HepG2 (cell line): ENCODE data around the gene ARPC1A. TPM values are rescaled to one million over a fixed set of nuclear protein-coding genes. Genes with fewer than 3 reads are reported as not detected.

Experiments used
- CENPX ChIP-seq: sonication (generic); formaldehyde crosslinking; IDR thresholded peaks from 2 replicates; pipeline ENCODE4 v1.9.0; 2021; ENCODE audit warnings: mild to moderate bottlenecking, missing genetic modification reagents, moderate library complexity
- POGZ ChIP-seq: sonication (generic); formaldehyde crosslinking; IDR thresholded peaks from 2 replicates; pipeline ENCODE4 v1.4.0; 2020; ENCODE audit warnings: mild to moderate bottlenecking, missing genetic modification reagents
- SNRNP70 ChIP-seq: fragments of 200-400 bp; formaldehyde crosslinking; IDR thresholded peaks from 2 replicates; pipeline ENCODE4 v1.6.1; 2017; ENCODE audit warnings: mild to moderate bottlenecking, low read depth, low read length, moderate library complexity
- TCF7L2 ChIP-seq: IDR thresholded peaks from 2 replicates; pipeline ENCODE4 v1.6.1; 2011; ENCODE audit warnings: mild to moderate bottlenecking, low read depth, low read length, moderate library complexity
- ZNF17 ChIP-seq: sonication (generic); formaldehyde crosslinking; IDR thresholded peaks from 2 replicates; pipeline ENCODE4 v1.5.0; 2020; ENCODE audit warnings: mild to moderate bottlenecking, missing genetic modification reagents
- ZNF546 ChIP-seq: sonication (generic); formaldehyde crosslinking; conservative IDR thresholded peaks from 2 replicates; pipeline ENCODE4 v1.8.1; 2023; ENCODE audit warnings: mild to moderate bottlenecking, missing genetic modification reagents
- ZNF563 ChIP-seq: sonication (generic); formaldehyde crosslinking; IDR thresholded peaks from 2 replicates; pipeline ENCODE4 v1.8.0; 2022; ENCODE audit warnings: mild to moderate bottlenecking, moderate library complexity, missing genetic modification reagents
- ZNF850 ChIP-seq: sonication (generic); formaldehyde crosslinking; conservative IDR thresholded peaks from 2 replicates; pipeline ENCODE4 v1.9.0; 2021; ENCODE audit warnings: mild to moderate bottlenecking, missing genetic modification reagents
- polyA plus RNA-seq, 8 experiments: library from polyadenylated mRNA; depleted of rRNA in 3 of 8; stranded (reverse) in 7 of 8; unstranded in 1 of 8; fragments of >200 nt; fragmentation: Illumina TruSeq in 4 of 8; extraction: Trizol in 4 of 8; gene quantifications; 2 replicates each; pipeline versions ENCODE4 v1.2.1 to v1.2.3, GENCODE V29; 2011 to 2016; ENCODE audit warnings: low read depth in 4 of 8, missing spikeins in 1 of 8, mixed read lengths in 1 of 8; ENCODE audit not compliant: insufficient read depth in 1 of 8
- total RNA-seq, 5 experiments: library from RNA; depleted of rRNA; stranded (reverse); fragments of >200 nt; fragmentation: Illumina TruSeq; extraction: Trizol; gene quantifications; 2 replicates each; pipeline ENCODE4 v1.2.3, GENCODE V29; 2016; ENCODE audit warnings: low read depth in 1 of 5
- TF ChIP-seq, protein P1 (sequence below): sonication (generic); formaldehyde crosslinking; IDR thresholded peaks from 2 replicates; pipeline ENCODE4 v1.4.0; 2020; ENCODE audit warnings: missing genetic modification reagents
- TF ChIP-seq, protein P2 (sequence below), 2 experiments: sonication (generic) in 1 of 2; formaldehyde crosslinking in 1 of 2; IDR thresholded peaks; 2 replicates each; pipeline versions ENCODE4 v1.4.0 to v1.6.1; 2018 to 2020; ENCODE audit warnings: missing genetic modification reagents in 2 of 2, borderline replicate concordance in 1 of 2, low read depth in 1 of 2, mild to moderate bottlenecking in 1 of 2, missing biosample characterization in 1 of 2
- TF ChIP-seq, protein P3 (sequence below): sonication (generic); formaldehyde crosslinking; IDR thresholded peaks from 2 replicates; pipeline ENCODE4 v1.8.0; 2022; ENCODE audit warnings: mild to moderate bottlenecking, missing genetic modification reagents; ENCODE audit not compliant: insufficient replicate concordance
- TF ChIP-seq, protein P4 (sequence below): IDR thresholded peaks from 2 replicates; pipeline ENCODE4 v1.6.1; 2012; ENCODE audit warnings: low read length, improper control_type of control experiment
- TF ChIP-seq, protein P5 (sequence below): sonication (generic); formaldehyde crosslinking; IDR thresholded peaks from 2 replicates; pipeline ENCODE4 v1.4.0; 2020; ENCODE audit warnings: missing genetic modification reagents
- TF ChIP-seq, protein P6 (sequence below): sonication (generic); formaldehyde crosslinking; IDR thresholded peaks from 2 replicates; pipeline ENCODE4 v1.8.1; 2023; ENCODE audit warnings: mild to moderate bottlenecking, missing genetic modification reagents
- TF ChIP-seq, protein P7 (sequence below): sonication (generic); formaldehyde crosslinking; conservative IDR thresholded peaks from 2 replicates; pipeline ENCODE4 v1.4.0; 2020; ENCODE audit warnings: missing genetic modification reagents

The ARPC1A gene
- total and polyA plus RNA-seq, 2 of the 13 experiments (the other 11 are each of a cell fraction or from before 2014, with no cell fraction given), result 44.3 to 88.5 TPM

DNA sequence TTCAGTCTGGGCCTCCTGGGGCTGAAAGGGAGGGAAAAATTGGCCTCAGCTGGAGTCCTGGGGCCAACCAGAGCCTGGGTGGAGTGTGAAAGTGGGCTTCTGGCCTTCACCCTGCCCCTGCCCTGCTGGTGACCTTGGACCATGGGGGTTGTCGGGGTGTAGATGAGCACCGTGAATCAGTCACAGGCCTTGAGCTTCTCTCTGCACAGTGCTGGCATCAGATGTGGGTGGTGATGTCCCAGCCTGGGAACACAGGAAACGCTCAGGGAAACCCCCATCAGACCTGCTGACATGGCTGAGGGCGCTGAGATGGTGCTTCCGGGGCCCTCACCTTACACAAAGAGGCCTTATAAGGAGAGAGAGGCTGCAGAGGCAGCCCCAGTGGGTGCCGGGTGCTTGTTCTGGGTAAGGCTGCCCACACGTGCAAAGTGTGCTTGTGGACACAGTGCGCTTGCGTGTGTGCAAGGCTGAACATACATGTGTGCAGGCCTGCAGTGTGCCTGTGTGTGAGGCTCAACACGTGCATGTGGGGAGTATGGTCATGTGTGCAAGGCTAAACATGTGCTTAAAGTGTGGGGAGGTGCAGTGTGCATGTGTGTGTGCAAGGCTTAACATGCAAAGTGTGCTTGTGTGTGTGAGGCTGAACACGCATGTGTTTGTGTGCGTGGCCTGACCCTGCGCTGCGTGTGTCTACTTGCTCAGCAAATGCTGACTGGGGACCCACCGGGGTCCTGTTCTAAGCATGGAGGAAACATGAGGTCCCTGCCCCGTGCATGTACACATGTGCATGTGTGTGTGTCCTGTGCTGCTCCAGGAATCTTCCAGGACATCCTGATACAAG is 55.3 kb downstream of the ARPC1A start (continued):
- TF ChIP-seq, protein P1, sequence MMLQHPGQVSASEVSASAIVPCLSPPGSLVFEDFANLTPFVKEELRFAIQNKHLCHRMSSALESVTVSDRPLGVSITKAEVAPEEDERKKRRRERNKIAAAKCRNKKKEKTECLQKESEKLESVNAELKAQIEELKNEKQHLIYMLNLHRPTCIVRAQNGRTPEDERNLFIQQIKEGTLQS, result no peak
- TF ChIP-seq SNRNP70 (no peak), ZNF546 (CRISPR knock-in tag) (no peak), ZNF17 (CRISPR knock-in tag) (no peak), TCF7L2 (no peak), ZNF563 (CRISPR knock-in tag) (no peak), ZNF850 (CRISPR knock-in tag) (no peak), CENPX (CRISPR knock-in tag) (no peak), POGZ (CRISPR knock-in tag) (no peak)
- TF ChIP-seq, protein P2, sequence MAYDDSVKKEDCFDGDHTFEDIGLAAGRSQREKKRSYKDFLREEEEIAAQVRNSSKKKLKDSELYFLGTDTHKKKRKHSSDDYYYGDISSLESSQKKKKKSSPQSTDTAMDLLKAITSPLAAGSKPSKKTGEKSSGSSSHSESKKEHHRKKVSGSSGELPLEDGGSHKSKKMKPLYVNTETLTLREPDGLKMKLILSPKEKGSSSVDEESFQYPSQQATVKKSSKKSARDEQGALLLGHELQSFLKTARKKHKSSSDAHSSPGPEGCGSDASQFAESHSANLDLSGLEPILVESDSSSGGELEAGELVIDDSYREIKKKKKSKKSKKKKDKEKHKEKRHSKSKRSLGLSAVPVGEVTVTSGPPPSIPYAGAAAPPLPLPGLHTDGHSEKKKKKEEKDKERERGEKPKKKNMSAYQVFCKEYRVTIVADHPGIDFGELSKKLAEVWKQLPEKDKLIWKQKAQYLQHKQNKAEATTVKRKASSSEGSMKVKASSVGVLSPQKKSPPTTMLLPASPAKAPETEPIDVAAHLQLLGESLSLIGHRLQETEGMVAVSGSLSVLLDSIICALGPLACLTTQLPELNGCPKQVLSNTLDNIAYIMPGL (CRISPR knock-in tag; IDR thresholded peaks at IDR 0.05; ENCODE audit: borderline replicate concordance in 1 of 2, low read depth in 1 of 2), result no peak; a peak in 1 of 4 replicates
- TF ChIP-seq, protein P3, sequence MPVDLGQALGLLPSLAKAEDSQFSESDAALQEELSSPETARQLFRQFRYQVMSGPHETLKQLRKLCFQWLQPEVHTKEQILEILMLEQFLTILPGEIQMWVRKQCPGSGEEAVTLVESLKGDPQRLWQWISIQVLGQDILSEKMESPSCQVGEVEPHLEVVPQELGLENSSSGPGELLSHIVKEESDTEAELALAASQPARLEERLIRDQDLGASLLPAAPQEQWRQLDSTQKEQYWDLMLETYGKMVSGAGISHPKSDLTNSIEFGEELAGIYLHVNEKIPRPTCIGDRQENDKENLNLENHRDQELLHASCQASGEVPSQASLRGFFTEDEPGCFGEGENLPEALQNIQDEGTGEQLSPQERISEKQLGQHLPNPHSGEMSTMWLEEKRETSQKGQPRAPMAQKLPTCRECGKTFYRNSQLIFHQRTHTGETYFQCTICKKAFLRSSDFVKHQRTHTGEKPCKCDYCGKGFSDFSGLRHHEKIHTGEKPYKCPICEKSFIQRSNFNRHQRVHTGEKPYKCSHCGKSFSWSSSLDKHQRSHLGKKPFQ (CRISPR knock-in tag), result no peak
- TF ChIP-seq, protein P4, sequence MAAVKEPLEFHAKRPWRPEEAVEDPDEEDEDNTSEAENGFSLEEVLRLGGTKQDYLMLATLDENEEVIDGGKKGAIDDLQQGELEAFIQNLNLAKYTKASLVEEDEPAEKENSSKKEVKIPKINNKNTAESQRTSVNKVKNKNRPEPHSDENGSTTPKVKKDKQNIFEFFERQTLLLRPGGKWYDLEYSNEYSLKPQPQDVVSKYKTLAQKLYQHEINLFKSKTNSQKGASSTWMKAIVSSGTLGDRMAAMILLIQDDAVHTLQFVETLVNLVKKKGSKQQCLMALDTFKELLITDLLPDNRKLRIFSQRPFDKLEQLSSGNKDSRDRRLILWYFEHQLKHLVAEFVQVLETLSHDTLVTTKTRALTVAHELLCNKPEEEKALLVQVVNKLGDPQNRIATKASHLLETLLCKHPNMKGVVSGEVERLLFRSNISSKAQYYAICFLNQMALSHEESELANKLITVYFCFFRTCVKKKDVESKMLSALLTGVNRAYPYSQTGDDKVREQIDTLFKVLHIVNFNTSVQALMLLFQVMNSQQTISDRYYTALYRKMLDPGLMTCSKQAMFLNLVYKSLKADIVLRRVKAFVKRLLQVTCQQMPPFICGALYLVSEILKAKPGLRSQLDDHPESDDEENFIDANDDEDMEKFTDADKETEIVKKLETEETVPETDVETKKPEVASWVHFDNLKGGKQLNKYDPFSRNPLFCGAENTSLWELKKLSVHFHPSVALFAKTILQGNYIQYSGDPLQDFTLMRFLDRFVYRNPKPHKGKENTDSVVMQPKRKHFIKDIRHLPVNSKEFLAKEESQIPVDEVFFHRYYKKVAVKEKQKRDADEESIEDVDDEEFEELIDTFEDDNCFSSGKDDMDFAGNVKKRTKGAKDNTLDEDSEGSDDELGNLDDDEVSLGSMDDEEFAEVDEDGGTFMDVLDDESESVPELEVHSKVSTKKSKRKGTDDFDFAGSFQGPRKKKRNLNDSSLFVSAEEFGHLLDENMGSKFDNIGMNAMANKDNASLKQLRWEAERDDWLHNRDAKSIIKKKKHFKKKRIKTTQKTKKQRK, result no peak
- TF ChIP-seq, protein P5, sequence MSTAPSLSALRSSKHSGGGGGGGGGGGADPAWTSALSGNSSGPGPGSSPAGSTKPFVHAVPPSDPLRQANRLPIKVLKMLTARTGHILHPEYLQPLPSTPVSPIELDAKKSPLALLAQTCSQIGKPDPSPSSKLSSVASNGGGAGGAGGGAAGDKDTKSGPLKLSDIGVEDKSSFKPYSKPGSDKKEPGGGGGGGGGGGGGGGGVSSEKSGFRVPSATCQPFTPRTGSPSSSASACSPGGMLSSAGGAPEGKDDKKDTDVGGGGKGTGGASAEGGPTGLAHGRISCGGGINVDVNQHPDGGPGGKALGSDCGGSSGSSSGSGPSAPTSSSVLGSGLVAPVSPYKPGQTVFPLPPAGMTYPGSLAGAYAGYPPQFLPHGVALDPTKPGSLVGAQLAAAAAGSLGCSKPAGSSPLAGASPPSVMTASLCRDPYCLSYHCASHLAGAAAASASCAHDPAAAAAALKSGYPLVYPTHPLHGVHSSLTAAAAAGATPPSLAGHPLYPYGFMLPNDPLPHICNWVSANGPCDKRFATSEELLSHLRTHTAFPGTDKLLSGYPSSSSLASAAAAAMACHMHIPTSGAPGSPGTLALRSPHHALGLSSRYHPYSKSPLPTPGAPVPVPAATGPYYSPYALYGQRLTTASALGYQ (CRISPR knock-in tag), result no peak
- TF ChIP-seq, protein P6, sequence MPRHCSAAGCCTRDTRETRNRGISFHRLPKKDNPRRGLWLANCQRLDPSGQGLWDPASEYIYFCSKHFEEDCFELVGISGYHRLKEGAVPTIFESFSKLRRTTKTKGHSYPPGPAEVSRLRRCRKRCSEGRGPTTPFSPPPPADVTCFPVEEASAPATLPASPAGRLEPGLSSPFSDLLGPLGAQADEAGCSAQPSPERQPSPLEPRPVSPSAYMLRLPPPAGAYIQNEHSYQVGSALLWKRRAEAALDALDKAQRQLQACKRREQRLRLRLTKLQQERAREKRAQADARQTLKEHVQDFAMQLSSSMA (CRISPR knock-in tag), result no peak
- TF ChIP-seq, protein P7, sequence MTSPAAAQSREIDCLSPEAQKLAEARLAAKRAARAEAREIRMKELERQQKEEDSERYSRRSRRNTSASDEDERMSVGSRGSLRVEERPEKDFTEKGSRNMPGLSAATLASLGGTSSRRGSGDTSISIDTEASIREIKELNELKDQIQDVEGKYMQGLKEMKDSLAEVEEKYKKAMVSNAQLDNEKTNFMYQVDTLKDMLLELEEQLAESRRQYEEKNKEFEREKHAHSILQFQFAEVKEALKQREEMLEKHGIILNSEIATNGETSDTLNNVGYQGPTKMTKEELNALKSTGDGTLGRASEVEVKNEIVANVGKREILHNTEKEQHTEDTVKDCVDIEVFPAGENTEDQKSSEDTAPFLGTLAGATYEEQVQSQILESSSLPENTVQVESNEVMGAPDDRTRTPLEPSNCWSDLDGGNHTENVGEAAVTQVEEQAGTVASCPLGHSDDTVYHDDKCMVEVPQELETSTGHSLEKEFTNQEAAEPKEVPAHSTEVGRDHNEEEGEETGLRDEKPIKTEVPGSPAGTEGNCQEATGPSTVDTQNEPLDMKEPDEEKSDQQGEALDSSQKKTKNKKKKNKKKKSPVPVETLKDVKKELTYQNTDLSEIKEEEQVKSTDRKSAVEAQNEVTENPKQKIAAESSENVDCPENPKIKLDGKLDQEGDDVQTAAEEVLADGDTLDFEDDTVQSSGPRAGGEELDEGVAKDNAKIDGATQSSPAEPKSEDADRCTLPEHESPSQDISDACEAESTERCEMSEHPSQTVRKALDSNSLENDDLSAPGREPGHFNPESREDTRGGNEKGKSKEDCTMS (CRISPR knock-in tag), result no peak
